K562 (cell line): ENCODE measurements around the gene PLEKHF1.

Experiments
- DMBX1 ChIP-seq: fragments of 250-450 bp; sonication (Bioruptor Pico); IDR thresholded peaks from 2 replicates; pipeline ENCODE4 v1.8.0; 2022; ENCODE audit warnings: inconsistent platforms, mild to moderate bottlenecking, moderate library complexity, borderline replicate concordance
- PHF8 ChIP-seq: fragments of 200-600 bp; sonication (generic); IDR thresholded peaks from 2 replicates; pipeline ENCODE4 v1.6.1; 2012; ENCODE audit warnings: mixed run types, mild to moderate bottlenecking, inconsistent platforms, low read length, moderate library complexity, borderline replicate concordance

DNA sequence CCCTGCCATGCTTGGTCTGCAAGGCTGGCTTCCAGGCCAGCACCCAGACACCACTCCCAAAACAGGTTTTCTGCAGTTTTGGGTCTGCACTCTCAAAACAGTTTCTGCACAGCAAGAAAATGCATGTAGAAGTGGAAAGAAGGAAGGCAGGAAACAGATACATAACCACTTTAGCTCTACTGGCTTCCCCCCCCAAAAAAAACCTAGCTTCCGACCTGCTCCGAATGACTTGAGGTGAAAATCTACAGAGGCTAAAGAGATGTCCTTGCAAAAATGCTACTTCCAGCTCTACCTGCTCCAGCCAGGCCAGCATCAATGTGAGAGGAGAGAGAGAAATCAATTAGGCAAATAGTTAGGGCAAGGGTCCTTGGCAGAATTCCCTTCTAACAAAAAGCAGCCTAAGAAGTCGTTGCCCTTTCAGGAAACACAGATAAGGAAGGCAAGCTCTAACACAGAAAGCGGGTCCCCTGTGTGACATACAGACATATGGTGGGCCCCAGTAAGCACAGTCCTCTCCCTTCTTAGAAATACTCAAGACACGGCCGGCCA is 46.4 kb downstream of the PLEKHF1 start:
- TF ChIP-seq PHF8 (no peak), DMBX1 (CRISPR knock-in tag) (no peak)
